ENCODE data around the gene ANKLE2. TPM values are rescaled to one million over a fixed set of nuclear protein-coding genes. Genes with fewer than 3 reads are reported as not detected.
"Not testable (repeated sequence)": the region's sequence is repeated elsewhere in the genome, so short reads cannot be mapped to it uniquely, and the experiment has no call there.

Gene ANKLE2
- total RNA-seq, 1 donor from 2014 or later: 26.1 TPM

DNA sequence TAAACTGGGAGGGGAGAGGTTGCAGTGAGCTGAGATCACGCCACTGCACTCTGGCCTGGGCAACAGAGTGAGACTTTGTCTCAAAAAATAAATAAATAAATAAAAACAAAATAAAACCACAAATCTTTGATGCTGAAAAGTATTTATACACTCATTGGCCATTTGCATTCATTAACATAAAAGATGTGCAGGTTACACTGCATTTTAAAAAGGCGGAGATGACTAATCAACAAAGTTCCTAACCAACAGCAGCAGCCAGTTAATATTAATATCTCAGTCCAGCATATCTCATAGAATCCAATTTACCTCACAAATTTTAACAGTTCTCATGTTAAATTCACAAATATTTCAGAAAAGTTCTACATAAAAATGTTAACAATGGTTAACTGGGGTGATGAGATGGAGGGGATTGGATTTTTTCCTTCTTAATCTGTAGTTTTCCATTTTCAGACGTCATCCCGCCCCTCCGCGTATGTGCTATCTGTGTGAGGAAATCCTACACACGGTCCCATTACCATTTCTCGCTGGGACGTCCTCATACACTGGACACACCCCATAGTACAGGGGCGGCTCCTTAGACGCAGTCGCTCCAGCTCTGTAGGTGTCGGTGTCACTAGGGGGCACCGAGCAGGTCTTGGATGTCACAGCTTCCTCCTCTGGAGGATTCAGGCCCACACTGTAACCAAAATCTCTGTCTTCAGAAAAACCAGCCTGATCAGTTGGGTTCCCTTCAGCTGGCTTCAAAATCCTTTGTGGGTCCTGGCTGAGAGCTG, 7.3 kb downstream of the ANKLE2 start:
- intact Hi-C loops (cut with micrococcal nuclease): no loop called here
- ATAC-seq (no peak), DNase-seq (peak; percentile 3)

DNA sequence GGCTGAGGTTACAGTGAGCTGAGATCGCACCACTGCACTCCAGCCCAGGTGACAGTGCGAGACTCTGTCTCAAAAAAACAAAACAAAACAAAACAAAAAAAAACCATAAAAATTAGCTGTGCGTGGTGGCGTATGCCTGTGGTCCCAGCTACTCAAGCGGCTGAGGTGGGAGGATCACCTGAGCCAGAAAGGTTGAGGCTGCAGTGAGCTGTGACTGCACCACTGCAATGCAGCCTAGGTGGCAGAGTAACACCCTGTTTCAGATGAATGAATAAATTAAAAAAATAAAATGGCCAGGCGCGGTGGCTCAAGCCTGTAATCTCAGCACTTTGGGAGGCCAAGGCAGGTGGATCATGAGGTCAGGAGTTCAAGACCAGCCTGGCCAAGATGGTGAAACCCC, 8.0 kb downstream of the ANKLE2 start:
- peak; percentile 13 for DNase-seq

DNA sequence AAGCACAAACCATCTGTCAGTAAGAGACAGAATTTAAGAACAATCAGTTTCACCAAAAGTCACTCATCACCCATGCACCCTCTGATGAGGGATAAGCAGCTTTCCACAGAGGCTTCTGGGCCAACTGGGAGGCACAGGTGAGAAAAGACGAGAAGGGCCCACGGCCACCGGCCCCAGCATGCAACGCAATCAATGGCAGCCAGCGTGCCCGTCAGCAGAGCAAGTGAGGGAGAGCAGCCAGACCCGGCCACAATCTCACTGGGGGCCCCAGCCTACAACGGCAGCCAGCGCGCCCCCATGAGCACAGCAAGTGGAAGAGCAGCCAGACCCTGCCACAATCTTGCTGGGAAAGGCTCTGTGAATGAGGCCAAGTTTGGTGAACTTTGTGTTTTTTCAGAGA, 13.3 kb downstream of the ANKLE2 start:
- peak; percentile 13 for DNase-seq
- intact Hi-C loops (cut with micrococcal nuclease): no loop called here

More for the DNA sequence above, 8.0 kb downstream of the ANKLE2 start:
- ATAC-seq; intact Hi-C loops (cut with micrococcal nuclease): not testable (repeated sequence)

DNA sequence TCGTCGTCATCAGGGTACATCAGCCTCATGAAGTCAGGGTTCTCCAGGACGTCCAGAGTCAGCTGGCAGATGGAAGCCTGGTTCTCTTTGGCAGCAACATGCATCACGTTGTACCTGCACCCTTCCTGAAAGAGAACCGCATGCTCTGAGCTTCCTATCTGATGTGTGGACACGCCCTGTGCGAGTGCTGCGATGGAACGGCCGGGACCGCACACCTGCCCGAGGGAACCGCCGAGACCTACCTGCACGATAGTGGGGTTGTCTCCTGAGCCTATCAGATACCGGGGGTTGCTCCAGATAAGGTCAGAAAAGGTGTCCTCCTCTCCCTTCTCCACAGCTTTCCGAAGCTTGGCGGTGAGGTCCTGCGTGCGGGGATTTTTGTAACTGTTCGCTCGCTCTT, 13.7 kb downstream of the ANKLE2 start:
- DNase-seq (peak; percentile 6), ATAC-seq (no peak)
- intact Hi-C loops (cut with micrococcal nuclease): no loop called here

More for the DNA sequence above, 13.3 kb downstream of the ANKLE2 start:
- no peak for ATAC-seq

DNA sequence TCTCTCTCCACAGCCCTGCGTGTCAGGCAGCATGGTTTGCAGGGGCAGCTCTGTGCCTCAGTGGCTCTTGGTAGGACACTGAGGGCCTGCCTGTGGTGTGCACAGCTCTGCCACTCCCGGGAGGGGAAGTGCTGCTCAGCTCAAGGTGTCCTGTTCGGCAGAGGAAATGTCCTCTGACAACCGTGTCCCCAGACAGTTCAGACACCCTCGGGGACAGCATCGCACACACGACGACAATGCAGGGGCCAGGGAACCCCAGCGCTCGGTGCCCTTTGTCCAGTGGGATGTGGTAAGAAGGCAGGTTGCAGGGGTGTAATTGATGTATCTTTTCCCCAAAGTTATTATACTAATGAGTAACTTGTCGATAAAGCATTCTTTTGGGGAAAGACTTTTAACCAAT, 14.2 kb downstream of the ANKLE2 start:
- ATAC-seq (no peak), DNase-seq (peak; percentile 5)
- intact Hi-C loops (cut with micrococcal nuclease): no loop called here

DNA sequence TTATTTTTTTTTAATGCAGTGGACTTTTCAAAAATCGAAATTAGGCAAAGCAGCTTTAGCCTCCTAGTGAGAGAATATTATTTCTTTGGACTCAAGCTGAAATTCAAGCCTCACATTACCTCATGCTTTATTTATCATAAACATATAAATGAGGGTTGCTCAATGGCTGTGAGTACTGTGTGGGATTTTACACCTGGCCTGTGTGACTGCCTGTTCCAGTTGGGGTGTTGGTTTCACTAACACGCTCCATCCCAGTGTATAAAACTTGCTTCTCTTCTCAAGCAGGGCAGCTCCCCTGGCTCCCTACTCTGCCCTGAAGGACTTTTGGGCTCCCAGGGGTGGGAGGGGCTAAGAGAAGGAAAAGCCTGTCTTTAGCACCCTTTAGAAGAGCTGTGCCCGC, 15.0 kb downstream of the ANKLE2 start:
- DNase-seq: no peak
- intact Hi-C loops (cut with micrococcal nuclease): no loop called here
- no peak for ATAC-seq

DNA sequence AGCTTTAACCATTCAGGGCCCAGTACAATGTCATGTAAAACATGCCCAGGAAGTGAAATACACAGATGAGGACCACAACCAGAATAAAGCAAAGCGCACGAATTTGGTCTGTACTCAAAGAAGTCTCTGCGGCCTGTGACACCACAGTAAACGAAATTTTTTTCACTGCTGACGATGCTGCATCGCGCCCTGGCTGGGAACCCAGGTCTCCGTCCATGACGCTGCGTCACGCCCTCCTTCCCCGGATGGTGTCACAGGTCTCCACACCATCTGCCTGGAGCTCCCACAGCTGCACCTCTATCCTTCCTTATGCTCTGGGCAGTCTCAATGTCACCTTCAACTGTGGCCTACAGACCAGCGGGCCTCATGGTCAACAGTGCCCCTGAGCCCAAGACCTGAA, 17.8 kb downstream of the ANKLE2 start:
- intact Hi-C loops (cut with micrococcal nuclease): no loop called here
- no peak for ATAC-seq

DNA sequence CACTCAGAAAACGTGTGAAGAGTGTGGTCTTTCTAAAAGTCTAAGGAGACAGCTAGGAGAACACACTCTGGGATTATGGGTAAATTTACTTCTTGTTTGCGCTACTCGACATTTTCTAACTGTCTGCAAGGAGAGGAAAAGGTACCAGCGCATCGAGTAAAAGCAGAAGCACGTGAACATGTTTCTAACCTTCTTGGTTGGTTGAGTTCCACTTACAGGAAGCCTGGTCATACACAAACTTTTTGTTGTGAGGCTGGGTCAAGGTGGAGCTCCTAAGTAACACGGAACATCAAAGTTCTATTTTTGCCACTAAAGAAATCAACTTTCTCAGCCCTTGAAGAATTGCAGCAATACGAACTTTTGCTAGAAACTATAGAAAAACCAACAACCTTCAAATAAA, 20.0 kb downstream of the ANKLE2 start:
- intact Hi-C loops (cut with micrococcal nuclease): no loop called here
- DNase-seq (no peak), ATAC-seq (no peak)

More for the DNA sequence above, 17.8 kb downstream of the ANKLE2 start:
- DNase-seq: peak; percentile 13

DNA sequence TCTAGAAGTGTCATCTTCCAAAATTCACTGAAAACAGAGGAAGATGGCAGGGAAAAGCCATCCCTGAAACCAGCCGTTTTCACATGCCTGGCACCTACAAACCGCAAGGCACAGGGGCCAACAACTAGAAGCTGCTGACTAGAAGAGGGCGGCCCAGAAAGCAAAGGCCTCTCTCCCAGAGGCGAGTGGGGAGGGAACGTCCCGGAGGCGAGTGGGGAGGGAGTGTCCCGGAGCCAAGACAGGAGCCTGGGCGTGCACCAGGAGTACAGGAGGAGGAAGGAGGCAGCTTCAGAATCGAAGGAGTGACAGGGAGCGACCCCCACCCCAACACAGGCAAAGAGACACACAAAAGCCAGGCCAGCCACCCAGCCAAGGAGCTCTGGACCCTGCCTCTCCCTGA, 21.0 kb downstream of the ANKLE2 start:
- peak; percentile 83 for ATAC-seq
- DNase-seq: peak; percentile 58
- intact Hi-C loops (cut with micrococcal nuclease): no loop called here

DNA sequence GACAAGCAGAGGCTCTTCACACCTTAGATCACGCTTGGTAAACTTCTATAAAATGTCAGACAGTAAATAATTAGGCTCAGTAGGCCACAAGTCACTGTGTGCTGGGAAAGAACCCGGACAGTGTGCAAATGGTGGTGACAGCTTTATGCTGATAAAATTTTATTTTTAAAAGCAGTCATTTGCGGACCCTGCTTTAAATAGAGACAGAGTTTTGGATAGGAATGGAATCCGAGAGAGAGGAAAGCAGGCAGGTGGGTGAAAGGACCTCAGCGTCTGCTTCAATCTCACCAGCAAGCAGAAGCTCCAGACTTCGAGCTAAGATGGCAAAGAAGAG, 21.4 kb downstream of the ANKLE2 start:
- intact Hi-C loops (cut with micrococcal nuclease): no loop called here
- ATAC-seq (peak; percentile 82), DNase-seq (peak; percentile 24)

DNA sequence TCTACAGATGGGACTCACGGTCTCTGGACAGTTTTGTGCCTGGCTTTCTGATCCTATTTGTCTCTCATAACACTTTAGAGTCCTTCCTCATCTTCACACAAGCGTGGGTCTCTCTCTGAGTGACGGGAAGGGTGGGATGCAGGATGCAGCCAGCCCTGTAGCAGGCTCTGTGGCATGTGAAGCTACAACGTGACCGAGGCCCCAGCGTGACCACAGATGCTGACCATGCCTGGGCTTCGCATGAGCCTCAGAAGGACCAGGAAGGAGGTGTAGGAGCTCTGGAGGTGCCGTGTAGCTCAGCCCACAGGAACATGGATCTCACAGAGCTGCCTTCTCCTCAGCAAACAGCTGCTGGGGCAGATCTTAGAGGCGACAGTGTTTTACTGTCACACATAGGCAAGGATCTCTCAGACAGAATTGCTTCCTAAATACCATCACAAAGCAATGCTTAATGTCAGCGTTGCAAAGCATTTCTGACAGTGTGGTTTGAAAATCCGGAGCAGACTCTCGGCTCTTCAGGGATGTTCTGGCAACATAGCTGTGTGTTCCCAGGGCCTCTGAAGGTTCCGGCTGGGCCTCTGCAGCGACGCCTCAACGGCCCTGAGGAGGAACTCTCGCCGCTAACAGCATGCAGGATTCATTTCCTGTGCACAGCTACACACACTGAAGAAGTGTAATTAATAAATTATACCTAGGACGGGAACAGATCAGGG, 21.9 kb downstream of the ANKLE2 start:
- intact Hi-C loops (cut with micrococcal nuclease): no loop called here
- DNase-seq: peak; percentile 31
- peak; percentile 68 for ATAC-seq

DNA sequence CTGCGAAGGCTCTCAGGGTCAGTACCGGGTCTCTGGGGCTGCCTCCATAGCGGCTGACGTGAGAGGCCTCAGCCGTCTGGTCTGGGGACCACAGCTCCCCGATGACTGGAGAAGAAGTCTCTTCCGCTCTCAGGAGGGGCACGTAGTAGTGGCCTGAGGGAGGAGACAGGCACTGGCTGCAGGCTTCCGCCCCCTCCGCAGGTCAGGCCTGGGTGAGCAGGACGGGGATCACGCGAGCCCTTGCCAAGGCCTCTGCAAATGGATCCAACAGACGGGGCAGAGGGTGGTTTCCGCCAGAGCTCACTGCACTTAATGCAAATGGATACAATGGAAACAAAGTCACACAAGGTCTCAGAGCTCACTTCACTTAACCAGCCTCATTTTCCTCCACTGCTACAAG, 24.7 kb downstream of the ANKLE2 start:
- intact Hi-C loops (cut with micrococcal nuclease): no loop called here
- peak; percentile 13 for DNase-seq
- ATAC-seq: no peak

DNA sequence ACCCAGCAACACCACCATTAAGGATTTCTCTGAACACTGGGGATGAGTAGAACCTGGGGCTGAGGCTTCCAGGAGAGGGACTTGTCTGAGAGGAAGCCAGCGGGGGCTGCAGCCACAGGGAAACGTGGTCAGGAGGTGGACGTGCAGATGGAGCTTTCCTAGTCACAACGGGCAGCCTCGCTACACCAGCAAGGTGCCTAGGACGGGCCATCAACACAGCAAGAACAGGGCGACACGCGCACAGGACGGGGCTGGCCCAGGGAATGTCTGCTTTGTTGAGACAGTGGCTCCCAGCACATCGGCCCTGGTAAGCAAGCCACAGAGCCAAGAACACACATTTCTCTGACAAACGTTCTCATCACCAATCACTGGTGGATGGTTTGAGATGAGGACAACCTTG, 25.3 kb downstream of the ANKLE2 start:
- intact Hi-C loops (cut with micrococcal nuclease): no loop called here
- ATAC-seq: no peak
- peak; percentile 24 for DNase-seq

DNA sequence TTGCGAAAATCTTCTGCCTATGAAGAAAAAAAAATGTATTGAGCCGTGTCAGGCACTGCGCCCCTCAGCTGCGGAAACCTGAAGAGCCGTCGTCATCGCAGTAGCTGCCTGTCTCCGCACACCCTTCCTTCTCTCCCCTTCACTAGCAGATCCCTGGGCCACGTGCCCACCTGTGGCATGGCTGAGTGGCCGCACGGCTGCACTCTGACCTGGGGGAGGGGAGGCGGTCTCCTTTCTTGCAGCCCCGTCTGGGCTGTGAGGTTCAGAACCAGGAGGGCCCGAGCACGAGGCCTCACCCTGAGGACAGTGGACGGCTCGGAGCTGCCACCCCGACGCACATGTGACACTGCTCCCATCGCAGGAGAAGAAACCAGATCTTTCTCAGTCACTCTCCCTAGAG, 26.1 kb downstream of the ANKLE2 start:
- peak; percentile 25 for DNase-seq
- intact Hi-C loops (cut with micrococcal nuclease): no loop called here

DNA sequence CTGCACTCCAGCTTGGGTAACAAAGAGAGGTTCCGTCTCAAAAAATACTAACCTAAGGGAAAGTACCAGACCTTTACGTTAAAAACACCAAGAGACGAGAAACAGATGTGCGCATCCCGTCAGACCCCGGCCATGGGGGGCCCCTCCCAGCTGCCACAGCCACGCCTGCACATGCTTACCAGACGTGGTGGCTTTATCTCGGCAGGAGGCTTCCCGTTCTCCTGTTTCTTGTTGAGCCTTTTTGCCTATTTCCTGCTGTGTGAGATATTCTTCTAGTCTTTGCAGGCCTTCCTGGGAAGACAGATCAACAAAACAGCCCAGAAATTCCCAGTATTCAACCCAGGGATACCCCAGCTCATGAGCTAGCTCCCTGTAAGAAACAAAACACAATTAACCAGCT, 27.4 kb downstream of the ANKLE2 start:
- peak; percentile 1 for DNase-seq
- intact Hi-C loops (cut with micrococcal nuclease): no loop called here
- no peak for ATAC-seq

More for the DNA sequence above, 26.1 kb downstream of the ANKLE2 start:
- ATAC-seq: no peak

DNA sequence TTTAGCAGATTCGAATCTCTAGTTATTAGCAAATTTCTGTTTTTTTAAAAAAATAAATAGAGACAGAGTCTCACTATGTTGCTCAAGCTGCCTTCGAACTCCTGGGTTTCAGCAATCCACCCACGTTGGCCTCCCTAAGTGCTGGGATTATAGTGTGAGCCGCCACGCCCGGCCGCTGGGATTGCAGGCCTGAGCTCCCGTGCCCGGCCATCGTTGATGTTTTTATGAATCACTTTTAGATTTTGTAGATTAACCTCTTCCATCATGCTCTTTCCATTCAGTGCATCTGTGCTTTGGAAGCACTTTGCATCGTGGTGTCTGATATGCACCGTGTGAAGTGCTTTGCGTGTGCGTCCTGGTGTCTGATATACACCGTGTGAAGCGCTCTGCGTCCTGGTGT, 30.1 kb downstream of the ANKLE2 start:
- DNase-seq (no peak), ATAC-seq (no peak)
- intact Hi-C loops (cut with micrococcal nuclease): no loop called here

DNA sequence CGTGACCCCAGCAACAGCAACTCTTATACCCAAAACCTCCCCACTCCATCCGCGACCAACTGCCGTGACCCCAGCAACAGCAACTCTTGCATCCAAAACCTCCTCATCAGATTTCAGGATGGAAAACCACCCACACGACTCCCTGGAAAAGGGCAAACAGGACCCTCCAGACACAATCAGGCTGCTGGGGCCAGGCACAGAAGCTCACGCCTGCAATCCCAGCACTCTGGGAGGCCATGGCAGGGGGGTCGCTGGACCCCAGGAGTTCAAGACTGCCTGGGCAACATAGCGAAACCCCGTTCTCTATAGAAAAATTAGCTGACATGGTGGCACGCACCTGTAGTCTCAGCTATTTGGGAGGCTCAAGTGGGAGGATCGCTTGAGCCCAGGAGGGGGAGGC, 31.3 kb downstream of the ANKLE2 start:
- DNase-seq (peak; percentile 7), ATAC-seq (no peak)
- intact Hi-C loops (cut with micrococcal nuclease): no loop called here

DNA sequence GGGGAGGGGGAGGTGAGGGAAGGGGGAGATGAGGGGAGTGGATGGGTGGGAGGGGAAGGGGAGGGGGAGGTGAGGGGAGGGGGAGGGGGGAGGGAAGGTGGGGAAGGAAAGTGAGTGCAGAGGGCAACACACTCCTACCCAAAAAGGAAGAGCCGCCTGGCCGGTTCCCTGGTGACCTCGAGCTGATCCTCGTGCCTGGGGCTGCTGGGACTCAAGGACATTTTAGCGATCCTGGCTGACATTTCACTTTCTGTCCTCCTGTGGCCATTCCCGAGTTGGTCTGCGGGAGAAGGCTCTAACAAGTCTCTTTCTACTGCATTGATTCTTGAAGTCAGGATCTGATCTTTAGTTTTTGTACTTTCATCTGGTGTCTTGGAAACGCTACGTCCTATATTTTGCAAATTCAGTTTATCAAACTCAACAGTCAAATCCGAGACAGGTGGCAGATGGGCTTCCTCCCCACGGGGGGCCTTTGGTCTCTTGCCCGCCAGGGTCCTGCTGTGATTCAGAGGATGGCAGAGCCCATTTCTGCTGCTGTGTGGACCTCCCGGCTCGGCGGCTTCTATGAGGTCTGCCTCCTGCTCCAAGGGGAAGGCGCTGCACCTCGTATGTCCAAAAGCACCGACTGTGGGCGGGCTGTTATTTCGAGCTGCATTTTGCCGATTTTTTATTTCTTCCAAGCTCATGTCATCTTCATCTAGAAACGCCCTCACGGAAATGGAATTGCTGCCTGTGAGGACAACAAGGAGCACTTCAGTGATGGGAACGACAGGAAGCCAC, 31.9 kb downstream of the ANKLE2 start:
- ATAC-seq (no peak), DNase-seq (peak; percentile 30)
- intact Hi-C loops (cut with micrococcal nuclease): no loop called here

DNA sequence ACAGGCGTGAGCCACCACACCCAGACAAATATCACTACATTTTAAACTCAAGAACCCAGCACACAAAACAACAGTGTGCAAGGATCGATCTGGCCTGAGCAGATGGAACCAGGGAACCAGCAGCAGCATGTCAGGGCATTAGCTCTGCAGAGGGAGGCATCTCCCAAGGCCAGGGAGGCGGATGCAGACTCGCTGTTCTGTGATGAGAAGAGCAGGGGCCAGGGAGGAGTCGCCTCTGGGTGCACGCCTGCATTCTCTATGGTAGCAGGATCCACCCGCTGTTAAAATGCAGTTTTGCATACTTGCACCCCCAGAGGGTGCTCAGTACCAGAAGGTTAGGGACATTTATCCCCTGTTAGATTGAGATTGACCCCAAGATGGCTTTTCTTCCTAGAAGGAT, 33.1 kb downstream of the ANKLE2 start:
- no peak for ATAC-seq
- intact Hi-C loops (cut with micrococcal nuclease): no loop called here
- peak; percentile 7 for DNase-seq

Measured in left ventricle myocardium superior (tissue), 1 donor.